Mesendoderm (in vitro differentiated cells): ENCODE results near the gene LBHD1.
A peak's percentile ranks its signal among the peaks of the same experiment; 100 is the strongest.

Source experiments
- DNase-seq: peaks from one replicate; pipeline ENCODE4 v3.0.0; 2013
- H2AK5ac ChIP-seq: 2 replicates; pipeline ENCODE4 v1.6.1; 2013; ENCODE audit warnings: low read length, inconsistent platforms
- H2BK120ac ChIP-seq: 2 replicates; pipeline ENCODE4 v1.6.1; 2013; ENCODE audit warnings: low read depth, mild to moderate bottlenecking, low read length, moderate library complexity, mixed read lengths
- H2BK15ac ChIP-seq: replicated peaks from 2 replicates; pipeline ENCODE4 v1.6.1; 2013; ENCODE audit warnings: low read depth, mild to moderate bottlenecking, moderate library complexity
- H2BK5ac ChIP-seq: 2 replicates; pipeline ENCODE4 v1.6.1; 2013; ENCODE audit warnings: low read length, inconsistent platforms
- H3K18ac ChIP-seq: 2 replicates; pipeline ENCODE4 v1.6.1; 2013; ENCODE audit warnings: mild to moderate bottlenecking, low read length, mixed read lengths
- H3K23ac ChIP-seq: one replicate; pipeline ENCODE4 v1.6.1; 2013; ENCODE audit warnings: low read length
- H3K27ac ChIP-seq: 2 replicates; pipeline ENCODE4 v1.5.1; 2013; ENCODE audit warnings: low read depth, mild to moderate bottlenecking, inconsistent platforms, low read length, moderate library complexity
- H3K27me3 ChIP-seq: 2 replicates; pipeline ENCODE4 v1.6.1; 2013; ENCODE audit warnings: low read length, control low read depth, mild to moderate bottlenecking, inconsistent platforms; ENCODE audit not compliant: insufficient read depth, poor library complexity
- H3K36me3 ChIP-seq: 2 replicates; pipeline ENCODE4 v1.6.1; 2013; ENCODE audit warnings: low read length, inconsistent platforms; ENCODE audit not compliant: control insufficient read depth, insufficient read depth
- H3K4ac ChIP-seq: one replicate; pipeline ENCODE4 v1.6.1; 2013; ENCODE audit warnings: low read depth, mild to moderate bottlenecking, low read length, moderate library complexity
- H3K4me1 ChIP-seq: 2 replicates; pipeline ENCODE4 v1.6.1; 2013; ENCODE audit warnings: low read depth, low read length, inconsistent platforms; ENCODE audit not compliant: control insufficient read depth
- H3K4me2 ChIP-seq: 2 replicates; pipeline ENCODE4 v1.6.1; 2013; ENCODE audit warnings: low read length
- H3K4me3 ChIP-seq: 2 replicates; pipeline ENCODE4 v1.5.1; 2013; ENCODE audit warnings: mild to moderate bottlenecking, low read length
- H3K56ac ChIP-seq: one replicate; pipeline ENCODE4 v1.6.1; 2013; ENCODE audit warnings: low read length
- H3K79me1 ChIP-seq: 2 replicates; pipeline ENCODE4 v1.6.1; 2013; ENCODE audit warnings: low read length, inconsistent platforms
- H3K79me2 ChIP-seq: 2 replicates; pipeline ENCODE4 v1.6.1; 2013; ENCODE audit warnings: mild to moderate bottlenecking, low read length; ENCODE audit not compliant: control insufficient read depth, insufficient read depth
- H3K9ac ChIP-seq: 2 replicates; pipeline ENCODE4 v1.6.1; 2013; ENCODE audit warnings: low read length, inconsistent platforms
- H4K5ac ChIP-seq: one replicate; pipeline ENCODE4 v1.6.1; 2013; ENCODE audit warnings: low read length
- H4K8ac ChIP-seq: one replicate; pipeline ENCODE4 v1.6.1; 2013; ENCODE audit warnings: low read depth, mild to moderate bottlenecking, control low read depth, low read length, moderate library complexity
- WGBS: extraction: QIAGEN DNeasy Blood & Tissue Kit; methylation state at CpG from one replicate; pipeline ENCODE4 v1.1.7; 2013; ENCODE audit warnings: low lambda C conversion rate, missing lambda C conversion rate; ENCODE audit not compliant: insufficient coverage; ENCODE audit errors: extremely low coverage; 5-methylcytosine and 5-hydroxymethylcytosine counted together

LBHD1 gene

DNA sequence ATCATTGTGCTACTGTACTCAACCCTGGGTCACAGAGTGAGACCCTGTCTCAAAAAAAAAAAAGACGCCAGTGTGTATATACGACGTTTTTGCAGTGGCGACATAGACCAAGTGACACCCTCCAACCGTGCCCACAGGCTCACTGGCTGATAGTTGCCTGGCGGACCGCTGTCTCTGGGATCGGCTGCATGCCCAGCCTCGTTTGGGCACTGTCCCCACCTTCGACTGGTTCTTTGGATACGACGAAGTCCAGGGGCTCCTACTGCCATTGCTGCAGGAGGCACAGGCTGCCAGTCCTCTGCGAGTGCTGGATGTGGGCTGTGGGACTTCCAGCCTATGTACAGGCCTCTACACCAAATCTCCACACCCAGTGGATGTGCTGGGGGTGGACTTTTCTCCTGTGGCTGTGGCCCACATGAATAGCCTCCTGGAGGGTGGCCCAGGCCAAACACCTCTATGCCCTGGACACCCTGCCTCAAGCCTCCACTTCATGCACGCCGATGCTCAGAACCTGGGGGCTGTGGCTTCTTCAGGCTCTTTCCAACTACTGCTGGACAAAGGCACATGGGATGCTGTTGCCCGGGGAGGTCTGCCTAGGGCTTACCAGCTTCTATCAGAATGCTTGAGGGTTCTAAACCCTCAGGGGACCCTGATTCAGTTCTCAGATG lies 5.7 kb downstream of the LBHD1 start:
- Histone ChIP-seq H3K4me2 (peak overlapping the region; percentile 69), H2BK5ac (peak overlapping the region; percentile 18), H4K8ac (no peak overlapping the region), H3K4me3 (peak overlapping the region; percentile 80), H3K79me1 (peaks cover 15% of the 10 kb centered on the region), H3K79me2 (peaks cover 33% of the 10 kb centered on the region), H3K4me1 (no peaks in the 10 kb centered on the region), H3K27ac (peak overlapping the region; percentile 25), H3K18ac (no peak overlapping the region), H4K5ac (no peak overlapping the region), H3K36me3 (peaks cover 4% of the 10 kb centered on the region), H3K27me3 (no peaks in the 10 kb centered on the region), H2AK5ac (no peak overlapping the region), H2BK15ac (no peak overlapping the region), H3K23ac (peak overlapping the region; percentile 54), H3K4ac (peak overlapping the region; percentile 38), H3K9ac (peak overlapping the region; percentile 96), H2BK120ac (no peak overlapping the region), H3K56ac (peak overlapping the region; percentile 96)
- no peak for DNase-seq
- no CpG with 5 or more reads among the region's 16 CpGs for WGBS

DNA sequence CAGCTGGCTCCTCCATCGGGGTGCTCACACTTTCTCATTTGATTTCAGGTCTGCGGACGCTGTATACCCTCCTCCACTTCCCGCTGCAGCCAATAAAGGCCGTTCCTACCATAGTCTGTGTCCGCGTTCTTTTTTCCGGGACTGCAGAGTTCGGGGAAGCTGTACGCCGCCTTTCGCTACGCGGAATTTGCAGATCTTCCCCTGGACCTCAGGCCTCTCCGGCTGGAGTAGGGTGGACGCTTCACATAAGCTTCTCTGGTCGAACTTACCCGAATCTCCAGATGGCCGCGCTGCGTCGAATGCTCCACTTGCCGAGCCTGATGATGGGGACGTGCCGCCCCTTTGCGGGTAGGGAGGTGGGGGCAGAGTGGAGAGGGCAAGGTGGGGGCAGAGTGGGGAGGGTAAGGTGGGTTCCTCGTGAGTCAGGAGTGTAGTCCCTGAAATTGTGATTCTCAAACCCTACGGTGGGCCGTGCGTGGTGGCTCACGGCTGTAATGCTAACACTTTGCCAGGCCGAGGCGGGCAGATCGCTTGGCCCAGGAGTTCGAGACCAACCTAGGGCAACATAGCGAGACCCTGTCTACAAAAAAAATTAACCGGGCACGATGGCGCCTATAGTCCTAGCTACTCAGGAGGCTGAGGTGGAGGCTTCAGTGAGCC lies 6.3 kb downstream of the LBHD1 start:
- H4K5ac ChIP-seq: no peak overlapping the region
- peak overlapping the region; percentile 96 for H3K9ac ChIP-seq
- peak overlapping the region; percentile 95 for H3K4ac ChIP-seq
- peak overlapping the region; percentile 69 for H3K4me2 ChIP-seq
- DNase-seq: peak; percentile 57
- no CpG with 5 or more reads among the region's 39 CpGs for WGBS
- H3K56ac ChIP-seq: peak overlapping the region; percentile 96
- peak overlapping the region; percentile 94 for H3K18ac ChIP-seq
- H2AK5ac ChIP-seq: peak overlapping the region; percentile 20
- peak overlapping the region; percentile 54 for H3K23ac ChIP-seq
- H3K4me3 ChIP-seq: peak overlapping the region; percentile 80
- peak overlapping the region; percentile 73 for H3K27ac ChIP-seq
- H2BK15ac ChIP-seq: no peak overlapping the region
- H2BK5ac ChIP-seq: peak overlapping the region; percentile 48
- H3K79me1 ChIP-seq: peaks cover 15% of the 10 kb centered on the region
- H3K79me2 ChIP-seq: peaks cover 33% of the 10 kb centered on the region
- H2BK120ac ChIP-seq: peak overlapping the region; percentile 7
- H3K27me3 ChIP-seq: no peaks in the 10 kb centered on the region
- peaks cover 4% of the 10 kb centered on the region for H3K36me3 ChIP-seq
- peak overlapping the region; percentile 42 for H4K8ac ChIP-seq
- H3K4me1 ChIP-seq: no peaks in the 10 kb centered on the region

DNA sequence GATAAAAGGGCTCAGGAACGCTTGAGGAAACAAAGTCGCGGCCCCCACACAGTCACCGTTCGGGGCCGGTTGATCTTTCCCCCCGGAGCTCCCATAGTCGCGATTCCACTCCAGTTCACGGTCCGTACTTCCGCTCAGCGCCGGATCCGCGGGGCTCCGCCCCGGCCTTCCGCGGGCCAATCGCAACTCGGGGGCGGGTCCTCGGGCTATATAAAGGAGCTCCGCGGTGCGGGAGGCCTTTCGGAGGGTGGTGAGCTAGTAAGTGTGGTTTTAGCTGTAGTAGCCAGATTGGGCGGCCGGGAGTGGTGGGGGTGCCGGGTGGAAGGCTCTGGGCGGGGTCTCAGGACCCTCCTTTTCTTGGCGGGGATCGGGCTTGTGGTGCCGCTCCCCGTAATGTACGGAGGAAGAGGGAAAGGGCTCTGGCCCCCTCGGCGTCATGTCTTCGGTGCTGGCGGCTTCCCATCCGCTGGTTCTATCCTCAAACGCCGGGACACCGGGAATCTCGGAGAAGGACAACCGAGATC lies 6.9 kb downstream of the LBHD1 start, which contains the start of the genes C11orf98 and CSKMT:
Gene C11orf98 (minus strand): TSS at position 136 of the 524 bp plus-strand sequence. CDS start 41 bp downstream, at position 95.
Gene CSKMT (plus strand): TSS at position 238 of the 524 bp plus-strand sequence. CDS start 568 bp downstream, outside the sequence.
- peak; percentile 96 for DNase-seq
- peaks cover 33% of the 10 kb centered on the region for H3K79me2 ChIP-seq
- peak within 1 kb of the TSS; percentile 98 for H3K4me3 ChIP-seq
- H3K79me1 ChIP-seq: peaks cover 15% of the 10 kb centered on the region
- H3K36me3 ChIP-seq: peaks cover 4% of the 10 kb centered on the region
- H4K5ac ChIP-seq: no peak within 1 kb of the TSS
- H4K8ac ChIP-seq: peak within 1 kb of the TSS; percentile 42
- peak within 1 kb of the TSS; percentile 55 for H2BK120ac ChIP-seq
- no CpG with 5 or more reads among the region's 47 CpGs for WGBS
- H3K4me2 ChIP-seq: peak within 1 kb of the TSS; percentile 69
- peak within 1 kb of the TSS; percentile 63 for H2BK5ac ChIP-seq
- H3K27ac ChIP-seq: peak within 1 kb of the TSS; percentile 99
- peak within 1 kb of the TSS; percentile 98 for H3K4ac ChIP-seq
- no peak within 1 kb of the TSS for H2BK15ac ChIP-seq
- peak within 1 kb of the TSS; percentile 98 for H3K56ac ChIP-seq
- no peaks in the 10 kb centered on the region for H3K27me3 ChIP-seq
- H3K4me1 ChIP-seq: no peaks in the 10 kb centered on the region
- H2AK5ac ChIP-seq: peak within 1 kb of the TSS; percentile 20
- H3K23ac ChIP-seq: peak within 1 kb of the TSS; percentile 94
- H3K9ac ChIP-seq: peak within 1 kb of the TSS; percentile 96
- H3K18ac ChIP-seq: peak within 1 kb of the TSS; percentile 100

DNA sequence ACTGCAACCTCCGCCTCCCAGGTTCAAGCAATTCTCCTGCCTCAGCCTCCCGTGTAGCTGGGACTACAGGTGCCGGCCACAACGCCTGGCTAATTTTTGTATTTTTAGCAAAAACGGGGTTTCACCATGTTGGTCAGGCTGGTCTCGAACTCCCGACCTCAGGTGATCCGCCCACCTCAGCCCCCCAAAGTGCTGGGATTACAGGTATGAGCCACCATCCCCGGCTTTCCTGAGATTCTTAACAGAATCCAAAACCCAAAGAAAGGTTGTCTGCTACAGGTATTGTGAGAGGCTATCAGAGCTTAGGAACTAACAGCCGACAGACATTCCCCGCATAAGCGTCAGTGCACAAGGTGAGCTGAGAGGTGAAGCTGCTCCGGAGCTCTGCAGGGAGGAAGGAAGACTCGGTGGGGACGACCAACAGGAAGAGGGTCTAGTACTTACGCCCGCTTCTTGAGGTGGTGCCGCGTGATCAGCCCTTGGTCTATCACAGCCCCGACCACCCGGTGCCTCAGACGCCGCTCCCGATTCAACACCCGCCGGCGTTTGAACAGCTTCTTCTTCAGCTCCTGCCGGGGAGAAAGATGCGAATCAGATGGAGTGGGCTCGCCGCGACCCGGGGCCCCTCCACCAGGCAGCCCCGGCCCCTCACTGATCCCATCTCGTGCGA lies 7.5 kb downstream of the LBHD1 start:
- peak overlapping the region; percentile 100 for H3K18ac ChIP-seq
- H2BK15ac ChIP-seq: no peak overlapping the region
- H3K4me3 ChIP-seq: peak overlapping the region; percentile 98
- H3K79me1 ChIP-seq: peaks cover 15% of the 10 kb centered on the region
- no CpG with 5 or more reads among the region's 36 CpGs for WGBS
- H3K36me3 ChIP-seq: peaks cover 4% of the 10 kb centered on the region
- H3K4ac ChIP-seq: peak overlapping the region; percentile 98
- H3K27me3 ChIP-seq: no peaks in the 10 kb centered on the region
- H3K27ac ChIP-seq: peak overlapping the region; percentile 99
- H3K56ac ChIP-seq: peak overlapping the region; percentile 98
- no peak overlapping the region for H4K5ac ChIP-seq
- no peak overlapping the region for H4K8ac ChIP-seq
- H2AK5ac ChIP-seq: no peak overlapping the region
- no peaks in the 10 kb centered on the region for H3K4me1 ChIP-seq
- DNase-seq: peak; percentile 92
- H2BK5ac ChIP-seq: peak overlapping the region; percentile 63
- peak overlapping the region; percentile 50 for H3K4me2 ChIP-seq
- peaks cover 33% of the 10 kb centered on the region for H3K79me2 ChIP-seq
- H3K23ac ChIP-seq: peak overlapping the region; percentile 94
- H2BK120ac ChIP-seq: peak overlapping the region; percentile 55
- H3K9ac ChIP-seq: peak overlapping the region; percentile 93

DNA sequence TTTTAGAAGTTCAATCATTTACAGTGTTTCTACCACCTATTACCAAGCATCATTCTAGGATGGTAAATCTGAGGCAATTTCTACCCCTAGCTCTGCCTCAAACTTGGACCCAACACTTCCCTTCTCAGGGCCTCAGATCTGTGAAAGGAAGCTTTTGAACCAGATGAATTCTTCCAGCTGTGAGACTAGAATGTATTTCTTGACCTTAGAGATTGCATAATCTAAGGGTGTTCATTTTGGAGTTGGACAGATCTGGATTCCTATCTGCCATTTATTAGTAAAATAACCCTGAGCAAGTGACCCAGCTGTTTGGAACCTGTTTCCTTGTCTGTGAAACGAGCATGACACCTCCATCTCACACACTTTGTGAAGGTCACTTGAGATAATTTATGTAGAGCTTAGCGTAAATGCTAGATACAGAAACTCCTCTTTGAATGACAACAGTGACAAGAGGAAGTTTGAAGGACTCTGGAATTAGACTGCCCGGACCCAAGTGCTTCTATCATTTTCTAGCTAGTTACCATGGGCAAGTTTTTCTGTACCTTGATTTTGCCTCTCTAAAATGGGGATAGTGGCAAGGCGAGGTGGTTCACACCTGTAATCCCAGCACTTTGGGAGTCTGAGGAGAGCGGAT lies 15.2 kb downstream of the LBHD1 start:
- no peak overlapping the region for H3K4me3 ChIP-seq
- H2BK120ac ChIP-seq: no peak overlapping the region
- DNase-seq: no peak
- peaks cover 7% of the 10 kb centered on the region for H3K79me2 ChIP-seq
- WGBS: no CpG with 5 or more reads among the region's 5 CpGs
- no peak overlapping the region for H3K4me2 ChIP-seq
- no peaks in the 10 kb centered on the region for H3K36me3 ChIP-seq
- H3K18ac ChIP-seq: no peak overlapping the region
- H3K23ac ChIP-seq: no peak overlapping the region
- peaks cover 2% of the 10 kb centered on the region for H3K4me1 ChIP-seq
- no peak overlapping the region for H3K4ac ChIP-seq
- no peak overlapping the region for H4K5ac ChIP-seq
- H3K56ac ChIP-seq: no peak overlapping the region
- no peak overlapping the region for H2AK5ac ChIP-seq
- H2BK15ac ChIP-seq: no peak overlapping the region
- no peak overlapping the region for H3K9ac ChIP-seq
- no peak overlapping the region for H3K27ac ChIP-seq
- H4K8ac ChIP-seq: no peak overlapping the region
- no peak overlapping the region for H2BK5ac ChIP-seq
- peaks cover 6% of the 10 kb centered on the region for H3K79me1 ChIP-seq
- H3K27me3 ChIP-seq: peaks cover 3% of the 10 kb centered on the region
